Measurements from ENCODE around the gene PNCK. TPM values are rescaled to one million over a fixed set of nuclear protein-coding genes. Genes with fewer than 3 reads are reported as not detected.

Gene PNCK
- total RNA-seq, 1 experiment from 2014 or later: 1.1 TPM

- H3K4me3 Mint-ChIP-seq (ENCODE audit: low read depth, unreplicated experiment): no peak overlapping the region
- intact Hi-C loops (cut with micrococcal nuclease; ENCODE audit: unreplicated experiment): no loop called here
- H3K27me3 Mint-ChIP-seq (ENCODE audit: unreplicated experiment): peaks cover 55% of the 10 kb centered on the region
- peaks cover 3% of the 10 kb centered on the region for H3K36me3 Mint-ChIP-seq (ENCODE audit: insufficient read depth, unreplicated experiment)
- no TSS peak for BruUV-seq (replicated peaks)
- CTCF ChIA-PET: interaction anchor here (0.5 to 1.6 kb wide), 2 partner anchors 20 to 22 kb away, joined by 3 to 6 read pairs; no protein-coding TSS in a partner anchor
- H3K27ac Mint-ChIP-seq (ENCODE audit: unreplicated experiment): no peak overlapping the region
- DNase-seq: no peak
- TF ChIP-seq CTCF (IDR thresholded peaks at IDR 0.05; ENCODE audit: unreplicated experiment): no peak
- no peaks in the 10 kb centered on the region for H3K9me3 Mint-ChIP-seq (ENCODE audit: low read depth, unreplicated experiment)
- peaks cover 7% of the 10 kb centered on the region for H3K4me1 Mint-ChIP-seq (ENCODE audit: low read depth, unreplicated experiment)
Measured at GRCh38 chrX:153647461-153648357, 25.9 kb downstream of the PNCK start.

GRCh38 chrX:153646620-153647373 is 26.8 kb downstream of the PNCK start, which contains the start of gene DUSP9:
Gene DUSP9, plus strand, starts transcription at chrX:153647203. Its CDS starts 751 bp downstream, at chrX:153647954.
- Mint-ChIP-seq H3K4me1 (ENCODE audit: low read depth, unreplicated experiment) (peaks cover 7% of the 10 kb centered on the region), H3K4me3 (ENCODE audit: low read depth, unreplicated experiment) (no peak within 1 kb of the TSS), H3K27me3 (ENCODE audit: unreplicated experiment) (peaks cover 58% of the 10 kb centered on the region), H3K9me3 (ENCODE audit: low read depth, unreplicated experiment) (no peaks in the 10 kb centered on the region), H3K27ac (ENCODE audit: unreplicated experiment) (no peak within 1 kb of the TSS), H3K36me3 (ENCODE audit: insufficient read depth, unreplicated experiment) (peaks cover 6% of the 10 kb centered on the region)
- CTCF ChIA-PET: interaction anchor here (0.5 to 1.6 kb wide), 2 partner anchors 21 kb away, joined by 3 to 6 read pairs; no protein-coding TSS in a partner anchor
- peak; percentile 32 for DNase-seq
- intact Hi-C loops (cut with micrococcal nuclease; ENCODE audit: unreplicated experiment): no loop called here
- no peak for TF ChIP-seq CTCF (IDR thresholded peaks at IDR 0.05; ENCODE audit: unreplicated experiment)
- no TSS peak for BruUV-seq (replicated peaks)

GRCh38 chrX:153645921-153646488 is 27.6 kb downstream of the PNCK start:
- no peak for DNase-seq
- no TSS peak for BruUV-seq (replicated peaks)

More at GRCh38 chrX:153645921-153646488, 27.6 kb downstream of the PNCK start:
- no peak for TF ChIP-seq CTCF (IDR thresholded peaks at IDR 0.05; ENCODE audit: unreplicated experiment)
- Mint-ChIP-seq H3K9me3 (ENCODE audit: low read depth, unreplicated experiment) (no peaks in the 10 kb centered on the region), H3K27ac (ENCODE audit: unreplicated experiment) (no peak overlapping the region), H3K36me3 (ENCODE audit: insufficient read depth, unreplicated experiment) (peaks cover 6% of the 10 kb centered on the region), H3K27me3 (ENCODE audit: unreplicated experiment) (peaks cover 59% of the 10 kb centered on the region), H3K4me3 (ENCODE audit: low read depth, unreplicated experiment) (no peak overlapping the region), H3K4me1 (ENCODE audit: low read depth, unreplicated experiment) (peaks cover 7% of the 10 kb centered on the region)
- CTCF ChIA-PET: interaction anchor here (1.6 kb wide), 1 partner anchor 22 kb away, joined by 6 read pairs; no protein-coding TSS in a partner anchor
- intact Hi-C loops (cut with micrococcal nuclease; ENCODE audit: unreplicated experiment): no loop called here

Data from Calu3 (cell line).